ENCODE data around the gene MIA2.
A peak's percentile ranks its signal among the peaks of the same experiment; 100 is the strongest.
"Not testable (repeated sequence)": the region's sequence is repeated elsewhere in the genome, so short reads cannot be mapped to it uniquely, and the experiment has no call there.

Gene MIA2

GRCh38 chr14:39230416-39231035 lies 3.2 kb upstream of the MIA2 start:
- no peak for DNase-seq

- DNase-seq, result not testable (repeated sequence)
Measured at GRCh38 chr14:39231751-39232553, 1.8 kb upstream of the MIA2 start.

GRCh38 chr14:39232554-39233415 lies 930 bp upstream of the MIA2 start:
- DNase-seq, result peak; percentile 54

- not testable (repeated sequence) for DNase-seq
Measured at GRCh38 chr14:39234986-39235385, 1.3 kb downstream of the MIA2 start.

- DNase-seq, result not testable (repeated sequence)
Measured at GRCh38 chr14:39235466-39235865, 1.8 kb downstream of the MIA2 start.

- no peak for DNase-seq
Measured at GRCh38 chr14:39240769-39241168, 7.1 kb downstream of the MIA2 start.

GRCh38 chr14:39241637-39242036 lies 7.9 kb downstream of the MIA2 start:
- DNase-seq, result no peak

- DNase-seq, result no peak
Measured at GRCh38 chr14:39243831-39244230, 10.1 kb downstream of the MIA2 start.

- no peak for DNase-seq
Measured at GRCh38 chr14:39246618-39247017, 12.9 kb downstream of the MIA2 start.

GRCh38 chr14:39247256-39247655 lies 13.5 kb downstream of the MIA2 start:
- DNase-seq, result peak; percentile 71

- no peak for DNase-seq
Measured at GRCh38 chr14:39251547-39251946, 17.8 kb downstream of the MIA2 start.

GRCh38 chr14:39257388-39257787 lies 23.7 kb downstream of the MIA2 start:
- DNase-seq, result not testable (repeated sequence)

GRCh38 chr14:39258782-39259545 lies 25.2 kb downstream of the MIA2 start:
- no peak for DNase-seq

- not testable (repeated sequence) for DNase-seq
Measured at GRCh38 chr14:39260161-39260560, 26.4 kb downstream of the MIA2 start.

- DNase-seq, result not testable (repeated sequence)
Measured at GRCh38 chr14:39262214-39262613, 28.5 kb downstream of the MIA2 start.

GRCh38 chr14:39264057-39264456 lies 30.3 kb downstream of the MIA2 start:
- no peak for DNase-seq

GRCh38 chr14:39264558-39264957 lies 30.8 kb downstream of the MIA2 start:
- no peak for DNase-seq

GRCh38 chr14:39265033-39265432 lies 31.3 kb downstream of the MIA2 start:
- DNase-seq, result no peak

- DNase-seq, result no peak
Measured at GRCh38 chr14:39265806-39266524, 32.2 kb downstream of the MIA2 start.

GRCh38 chr14:39266525-39266870 lies 32.8 kb downstream of the MIA2 start:
- DNase-seq, result peak; percentile 36

- DNase-seq, result peak; percentile 80
Measured at GRCh38 chr14:39266871-39267607, 33.3 kb downstream of the MIA2 start.

Data from NCI-H226 (cell line).